H9 (cell line): ENCODE data around the gene VSTM2L. TPM values are rescaled to one million over a fixed set of nuclear protein-coding genes. Genes with fewer than 3 reads are reported as not detected.
A peak's percentile ranks its signal among the peaks of the same experiment; 100 is the strongest.

Experiments
- DNase-seq: peaks from one replicate; pipeline ENCODE4 v3.0.0-alpha.2; 2017
- H2AFZ ChIP-seq: one replicate; pipeline ENCODE4 v1.6.1; 2013; ENCODE audit warnings: mild to moderate bottlenecking, low read length, control low read depth, moderate library complexity
- H2AK5ac ChIP-seq: 2 replicates; pipeline ENCODE4 v1.6.1; 2013; ENCODE audit warnings: low read length, control low read depth, mixed read lengths; ENCODE audit not compliant: insufficient read length
- H2BK120ac ChIP-seq: one replicate; pipeline ENCODE4 v1.6.1; 2013; ENCODE audit warnings: low read depth, mild to moderate bottlenecking, low read length, control low read depth, inconsistent platforms; ENCODE audit not compliant: poor library complexity, severe bottlenecking
- H2BK12ac ChIP-seq: 2 replicates; pipeline ENCODE4 v1.6.1; 2013; ENCODE audit warnings: low read length, control low read depth, mixed read lengths, low read depth; ENCODE audit not compliant: insufficient read length
- H2BK15ac ChIP-seq: 2 replicates; pipeline ENCODE4 v1.6.1; 2013; ENCODE audit warnings: low read depth, low read length, control low read depth
- H2BK20ac ChIP-seq: one replicate; pipeline ENCODE4 v1.6.1; 2013; ENCODE audit warnings: low read depth, mild to moderate bottlenecking, low read length, control low read depth, inconsistent platforms; ENCODE audit not compliant: poor library complexity, severe bottlenecking
- H2BK5ac ChIP-seq: 2 replicates; pipeline ENCODE4 v1.6.1; 2013; ENCODE audit warnings: low read length, control low read depth, mixed read lengths; ENCODE audit not compliant: insufficient read length
- H3K14ac ChIP-seq: 2 replicates; pipeline ENCODE4 v1.6.1; 2013; ENCODE audit warnings: low read length, control low read depth; ENCODE audit not compliant: insufficient read depth
- H3K18ac ChIP-seq: 2 replicates; pipeline ENCODE4 v1.6.1; 2013; ENCODE audit warnings: low read depth, mild to moderate bottlenecking, mixed read lengths, low read length, control low read depth; ENCODE audit not compliant: insufficient read length
- H3K23ac ChIP-seq: 2 replicates; pipeline ENCODE4 v1.6.1; 2013; ENCODE audit warnings: low read length, control low read depth, mixed read lengths, low read depth; ENCODE audit not compliant: insufficient read length
- H3K23me2 ChIP-seq: 2 replicates; pipeline ENCODE4 v1.6.1; 2013; ENCODE audit warnings: low read depth, mild to moderate bottlenecking, mixed read lengths, low read length, control low read depth; ENCODE audit not compliant: insufficient read length, poor library complexity, severe bottlenecking
- H3K27ac ChIP-seq: 2 replicates; pipeline ENCODE4 v1.5.1; 2013; ENCODE audit warnings: low read length, control low read depth, mixed read lengths, low read depth; ENCODE audit not compliant: insufficient read length
- H3K27me3 ChIP-seq: 2 replicates; pipeline ENCODE4 v1.6.1; 2013; ENCODE audit warnings: low read length, control low read depth, inconsistent platforms; ENCODE audit not compliant: insufficient read depth
- H3K4ac ChIP-seq: 2 replicates; pipeline ENCODE4 v1.6.1; 2013; ENCODE audit warnings: low read depth, mild to moderate bottlenecking, control low read depth, inconsistent platforms, low read length, moderate library complexity
- H3K4me1 ChIP-seq: 2 replicates; pipeline ENCODE4 v1.6.1; 2013; ENCODE audit warnings: low read length, control low read depth, inconsistent platforms; ENCODE audit not compliant: insufficient read depth
- H3K4me2 ChIP-seq: 2 replicates; pipeline ENCODE4 v1.6.1; 2013; ENCODE audit warnings: low read length, control low read depth, mixed read lengths; ENCODE audit not compliant: insufficient read length, insufficient read depth
- H3K56ac ChIP-seq: 2 replicates; pipeline ENCODE4 v1.6.1; 2013; ENCODE audit warnings: low read depth, mild to moderate bottlenecking, mixed read lengths, low read length, control low read depth; ENCODE audit not compliant: insufficient read length
- H3K79me1 ChIP-seq: 2 replicates; pipeline ENCODE4 v1.6.1; 2013; ENCODE audit warnings: low read depth, mild to moderate bottlenecking, moderate library complexity, low read length, control low read depth, inconsistent platforms; ENCODE audit not compliant: insufficient read depth, poor library complexity, severe bottlenecking
- H3K79me2 ChIP-seq: 2 replicates; pipeline ENCODE4 v1.6.1; 2013; ENCODE audit warnings: low read length, control low read depth, inconsistent platforms; ENCODE audit not compliant: insufficient read depth
- H3K9ac ChIP-seq: 2 replicates; pipeline ENCODE4 v1.6.1; 2013; ENCODE audit warnings: low read length, control low read depth, mixed read lengths; ENCODE audit not compliant: insufficient read length; ENCODE audit errors: extremely low read depth
- H3K9me3 ChIP-seq: one replicate; pipeline ENCODE4 v1.6.1; 2013; ENCODE audit warnings: low read depth, low read length, inconsistent platforms; ENCODE audit not compliant: control insufficient read depth
- H3T11ph ChIP-seq: one replicate; pipeline ENCODE4 v1.6.1; 2013; ENCODE audit warnings: mild to moderate bottlenecking, low read length, control low read depth, inconsistent platforms
- H4K20me1 ChIP-seq: one replicate; pipeline ENCODE4 v1.6.1; 2013; ENCODE audit not compliant: control insufficient read depth, insufficient read length, insufficient read depth
- H4K5ac ChIP-seq: 2 replicates; pipeline ENCODE4 v1.6.1; 2013; ENCODE audit warnings: low read depth, mild to moderate bottlenecking, mixed read lengths, low read length, control low read depth; ENCODE audit not compliant: insufficient read length
- H4K8ac ChIP-seq: replicated peaks from 2 replicates; pipeline ENCODE4 v1.6.1; 2013; ENCODE audit warnings: low read length, control low read depth, mixed read lengths, low read depth; ENCODE audit not compliant: insufficient read length
- H4K91ac ChIP-seq: 2 replicates; pipeline ENCODE4 v1.6.1; 2013; ENCODE audit warnings: low read depth, mild to moderate bottlenecking, moderate library complexity, mixed read lengths, low read length, control low read depth; ENCODE audit not compliant: insufficient read length
- H3K27ac Mint-ChIP-seq, 3 experiments: 2 replicates in 2 of 3; 3 replicates in 1 of 3; pipeline ENCODE4 v1.8.0; 2020 to 2021; ENCODE audit warnings: mixed read lengths in 3 of 3, mild to moderate bottlenecking in 1 of 3, moderate library complexity in 1 of 3
- H3K27me3 Mint-ChIP-seq: 2 replicates; pipeline ENCODE4 v1.8.0; 2021; ENCODE audit warnings: low read depth, mild to moderate bottlenecking, moderate library complexity, mixed read lengths
- H3K36me3 Mint-ChIP-seq, 3 experiments: 2 replicates in 2 of 3; 3 replicates in 1 of 3; pipeline ENCODE4 v1.8.0; 2020 to 2021; ENCODE audit warnings: low read depth in 3 of 3, mixed read lengths in 3 of 3; ENCODE audit not compliant: insufficient read depth in 1 of 3
- H3K4me1 Mint-ChIP-seq, 2 experiments: 2 replicates each; pipeline ENCODE4 v1.8.0; 2020; ENCODE audit warnings: mixed read lengths in 2 of 2
- H3K4me3 Mint-ChIP-seq, 2 experiments: 2 replicates in 1 of 2; 3 replicates in 1 of 2; pipeline ENCODE4 v1.8.0; 2020 to 2021; ENCODE audit warnings: mild to moderate bottlenecking in 2 of 2, mixed read lengths in 2 of 2, moderate library complexity in 1 of 2
- H3K9me3 Mint-ChIP-seq, 2 experiments: 2 replicates in 1 of 2; 3 replicates in 1 of 2; pipeline ENCODE4 v1.8.0; 2020; ENCODE audit warnings: mild to moderate bottlenecking in 2 of 2, mixed read lengths in 2 of 2, moderate library complexity in 1 of 2
- WGBS: extraction: QIAGEN DNeasy Blood & Tissue Kit; methylation state at CpG from one replicate; pipeline ENCODE4 v1.1.7; 2013; ENCODE audit warnings: missing lambda C conversion rate, low lambda C conversion rate, mixed read lengths; ENCODE audit not compliant: insufficient read length; ENCODE audit errors: extremely low coverage; 5-methylcytosine and 5-hydroxymethylcytosine counted together
- total RNA-seq: library from RNA; stranded (reverse); gene quantifications from 2 replicates; pipeline ENCODE4 v1.2.1, GENCODE V29; 2021
- TF ChIP-seq, protein P1 (sequence below): fragments of 200-600 bp; sonication (generic); conservative IDR thresholded peaks from 3 replicates; pipeline ENCODE4 v1.8.0; 2021; ENCODE audit warnings: antibody characterized with exemption, mild to moderate bottlenecking

VSTM2L gene
- total RNA-seq, 1 experiment from 2014 or later, result 2.1 TPM

DNA sequence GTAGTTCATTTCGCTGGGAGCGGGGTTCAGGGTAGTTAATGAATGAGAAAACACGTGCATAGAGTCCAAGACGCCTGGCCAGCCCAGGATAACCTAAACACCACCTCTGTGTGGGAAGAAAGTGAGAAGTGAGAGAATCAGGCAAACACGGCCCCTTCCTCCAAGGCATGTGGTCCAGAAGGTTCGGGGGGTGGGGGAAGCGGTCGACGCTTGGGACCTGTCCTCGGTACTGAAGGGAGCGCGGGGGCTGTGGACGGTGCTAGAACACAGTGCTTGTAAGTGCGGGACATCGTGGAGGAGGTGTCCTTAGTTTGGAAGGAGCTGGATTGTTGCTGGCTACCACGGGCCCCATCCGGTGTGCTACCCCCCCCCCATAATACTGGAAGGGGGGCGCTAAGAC, 1.7 kb upstream of the VSTM2L start:
- no peaks in the 10 kb centered on the region for H3K79me2 ChIP-seq
- H3K4me1 Mint-ChIP-seq, result peaks cover 28 to 40% of the 10 kb centered on the region in 2 experiments

More for the DNA sequence above, 1.7 kb upstream of the VSTM2L start:
- Mint-ChIP-seq H3K36me3 (no peaks in the 10 kb centered on the region; a peak in 1 of 7 replicates), H3K27me3 (peaks cover 41% of the 10 kb centered on the region), H3K27ac (no peak overlapping the region), H3K4me3 (peak overlapping the region in 1 of 2 experiments; percentile 47; a peak in 2 of 5 replicates), H3K9me3 (peaks cover 0 to 4% of the 10 kb centered on the region in 2 experiments; a peak in 1 of 5 replicates)
- Histone ChIP-seq H3K14ac (no peak overlapping the region), H3T11ph (no peak overlapping the region), H3K23ac (no peak overlapping the region), H3K18ac (no peak overlapping the region), H2AFZ (no peak overlapping the region), H4K8ac (no peak overlapping the region), H3K79me1 (no peaks in the 10 kb centered on the region), H4K20me1 (no peaks in the 10 kb centered on the region), H2BK5ac (no peak overlapping the region), H3K9ac (no peak overlapping the region), H3K27me3 (no peaks in the 10 kb centered on the region), H3K4me1 (no peaks in the 10 kb centered on the region), H4K5ac (no peak overlapping the region), H3K27ac (no peak overlapping the region), H3K9me3 (no peaks in the 10 kb centered on the region), H2BK15ac (no peak overlapping the region), H3K56ac (no peak overlapping the region), H2BK12ac (no peak overlapping the region), H3K4ac (no peak overlapping the region), H2AK5ac (no peak overlapping the region), H3K4me2 (no peak overlapping the region), H2BK20ac (no peak overlapping the region), H4K91ac (no peak overlapping the region), H3K23me2 (peaks cover 3% of the 10 kb centered on the region), H2BK120ac (no peak overlapping the region)
- no CpG with 5 or more reads among the region's 18 CpGs for WGBS
- peak; percentile 58 for DNase-seq
- TF ChIP-seq, protein P1, sequence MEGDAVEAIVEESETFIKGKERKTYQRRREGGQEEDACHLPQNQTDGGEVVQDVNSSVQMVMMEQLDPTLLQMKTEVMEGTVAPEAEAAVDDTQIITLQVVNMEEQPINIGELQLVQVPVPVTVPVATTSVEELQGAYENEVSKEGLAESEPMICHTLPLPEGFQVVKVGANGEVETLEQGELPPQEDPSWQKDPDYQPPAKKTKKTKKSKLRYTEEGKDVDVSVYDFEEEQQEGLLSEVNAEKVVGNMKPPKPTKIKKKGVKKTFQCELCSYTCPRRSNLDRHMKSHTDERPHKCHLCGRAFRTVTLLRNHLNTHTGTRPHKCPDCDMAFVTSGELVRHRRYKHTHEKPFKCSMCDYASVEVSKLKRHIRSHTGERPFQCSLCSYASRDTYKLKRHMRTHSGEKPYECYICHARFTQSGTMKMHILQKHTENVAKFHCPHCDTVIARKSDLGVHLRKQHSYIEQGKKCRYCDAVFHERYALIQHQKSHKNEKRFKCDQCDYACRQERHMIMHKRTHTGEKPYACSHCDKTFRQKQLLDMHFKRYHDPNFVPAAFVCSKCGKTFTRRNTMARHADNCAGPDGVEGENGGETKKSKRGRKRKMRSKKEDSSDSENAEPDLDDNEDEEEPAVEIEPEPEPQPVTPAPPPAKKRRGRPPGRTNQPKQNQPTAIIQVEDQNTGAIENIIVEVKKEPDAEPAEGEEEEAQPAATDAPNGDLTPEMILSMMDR, result no peak
